H9 (cell line): ENCODE data around the gene ARHGAP27. TPM values are rescaled to one million over a fixed set of nuclear protein-coding genes. Genes with fewer than 3 reads are reported as not detected.
A peak's percentile ranks its signal among the peaks of the same experiment; 100 is the strongest.

Source experiments
- DNase-seq: peaks from one replicate; pipeline ENCODE4 v3.0.0-alpha.2; 2017
- H2AFZ ChIP-seq: one replicate; pipeline ENCODE4 v1.6.1; 2013; ENCODE audit warnings: mild to moderate bottlenecking, low read length, control low read depth, moderate library complexity
- H2AK5ac ChIP-seq: 2 replicates; pipeline ENCODE4 v1.6.1; 2013; ENCODE audit warnings: low read length, control low read depth, mixed read lengths; ENCODE audit not compliant: insufficient read length
- H2BK120ac ChIP-seq: one replicate; pipeline ENCODE4 v1.6.1; 2013; ENCODE audit warnings: low read depth, mild to moderate bottlenecking, low read length, control low read depth, inconsistent platforms; ENCODE audit not compliant: poor library complexity, severe bottlenecking
- H2BK12ac ChIP-seq: 2 replicates; pipeline ENCODE4 v1.6.1; 2013; ENCODE audit warnings: low read length, control low read depth, mixed read lengths, low read depth; ENCODE audit not compliant: insufficient read length
- H2BK15ac ChIP-seq: 2 replicates; pipeline ENCODE4 v1.6.1; 2013; ENCODE audit warnings: low read depth, low read length, control low read depth
- H2BK20ac ChIP-seq: one replicate; pipeline ENCODE4 v1.6.1; 2013; ENCODE audit warnings: low read depth, mild to moderate bottlenecking, low read length, control low read depth, inconsistent platforms; ENCODE audit not compliant: poor library complexity, severe bottlenecking
- H2BK5ac ChIP-seq: 2 replicates; pipeline ENCODE4 v1.6.1; 2013; ENCODE audit warnings: low read length, control low read depth, mixed read lengths; ENCODE audit not compliant: insufficient read length
- H3K14ac ChIP-seq: 2 replicates; pipeline ENCODE4 v1.6.1; 2013; ENCODE audit warnings: low read length, control low read depth; ENCODE audit not compliant: insufficient read depth
- H3K18ac ChIP-seq: 2 replicates; pipeline ENCODE4 v1.6.1; 2013; ENCODE audit warnings: low read depth, mild to moderate bottlenecking, mixed read lengths, low read length, control low read depth; ENCODE audit not compliant: insufficient read length
- H3K23ac ChIP-seq: 2 replicates; pipeline ENCODE4 v1.6.1; 2013; ENCODE audit warnings: low read length, control low read depth, mixed read lengths, low read depth; ENCODE audit not compliant: insufficient read length
- H3K23me2 ChIP-seq: 2 replicates; pipeline ENCODE4 v1.6.1; 2013; ENCODE audit warnings: low read depth, mild to moderate bottlenecking, mixed read lengths, low read length, control low read depth; ENCODE audit not compliant: insufficient read length, poor library complexity, severe bottlenecking
- H3K27ac ChIP-seq: 2 replicates; pipeline ENCODE4 v1.5.1; 2013; ENCODE audit warnings: low read length, control low read depth, mixed read lengths, low read depth; ENCODE audit not compliant: insufficient read length
- H3K27me3 ChIP-seq: 2 replicates; pipeline ENCODE4 v1.6.1; 2013; ENCODE audit warnings: low read length, control low read depth, inconsistent platforms; ENCODE audit not compliant: insufficient read depth
- H3K4ac ChIP-seq: 2 replicates; pipeline ENCODE4 v1.6.1; 2013; ENCODE audit warnings: low read depth, mild to moderate bottlenecking, control low read depth, inconsistent platforms, low read length, moderate library complexity
- H3K4me1 ChIP-seq: 2 replicates; pipeline ENCODE4 v1.6.1; 2013; ENCODE audit warnings: low read length, control low read depth, inconsistent platforms; ENCODE audit not compliant: insufficient read depth
- H3K4me2 ChIP-seq: 2 replicates; pipeline ENCODE4 v1.6.1; 2013; ENCODE audit warnings: low read length, control low read depth, mixed read lengths; ENCODE audit not compliant: insufficient read length, insufficient read depth
- H3K56ac ChIP-seq: 2 replicates; pipeline ENCODE4 v1.6.1; 2013; ENCODE audit warnings: low read depth, mild to moderate bottlenecking, mixed read lengths, low read length, control low read depth; ENCODE audit not compliant: insufficient read length
- H3K79me1 ChIP-seq: 2 replicates; pipeline ENCODE4 v1.6.1; 2013; ENCODE audit warnings: low read depth, mild to moderate bottlenecking, moderate library complexity, low read length, control low read depth, inconsistent platforms; ENCODE audit not compliant: insufficient read depth, poor library complexity, severe bottlenecking
- H3K79me2 ChIP-seq: 2 replicates; pipeline ENCODE4 v1.6.1; 2013; ENCODE audit warnings: low read length, control low read depth, inconsistent platforms; ENCODE audit not compliant: insufficient read depth
- H3K9ac ChIP-seq: 2 replicates; pipeline ENCODE4 v1.6.1; 2013; ENCODE audit warnings: low read length, control low read depth, mixed read lengths; ENCODE audit not compliant: insufficient read length; ENCODE audit errors: extremely low read depth
- H3K9me3 ChIP-seq: one replicate; pipeline ENCODE4 v1.6.1; 2013; ENCODE audit warnings: low read depth, low read length, inconsistent platforms; ENCODE audit not compliant: control insufficient read depth
- H3T11ph ChIP-seq: one replicate; pipeline ENCODE4 v1.6.1; 2013; ENCODE audit warnings: mild to moderate bottlenecking, low read length, control low read depth, inconsistent platforms
- H4K20me1 ChIP-seq: one replicate; pipeline ENCODE4 v1.6.1; 2013; ENCODE audit not compliant: control insufficient read depth, insufficient read length, insufficient read depth
- H4K5ac ChIP-seq: 2 replicates; pipeline ENCODE4 v1.6.1; 2013; ENCODE audit warnings: low read depth, mild to moderate bottlenecking, mixed read lengths, low read length, control low read depth; ENCODE audit not compliant: insufficient read length
- H4K8ac ChIP-seq: replicated peaks from 2 replicates; pipeline ENCODE4 v1.6.1; 2013; ENCODE audit warnings: low read length, control low read depth, mixed read lengths, low read depth; ENCODE audit not compliant: insufficient read length
- H4K91ac ChIP-seq: 2 replicates; pipeline ENCODE4 v1.6.1; 2013; ENCODE audit warnings: low read depth, mild to moderate bottlenecking, moderate library complexity, mixed read lengths, low read length, control low read depth; ENCODE audit not compliant: insufficient read length
- H3K27ac Mint-ChIP-seq, 3 experiments: 2 replicates in 2 of 3; 3 replicates in 1 of 3; pipeline ENCODE4 v1.8.0; 2020 to 2021; ENCODE audit warnings: mixed read lengths in 3 of 3, mild to moderate bottlenecking in 1 of 3, moderate library complexity in 1 of 3
- H3K27me3 Mint-ChIP-seq: 2 replicates; pipeline ENCODE4 v1.8.0; 2021; ENCODE audit warnings: low read depth, mild to moderate bottlenecking, moderate library complexity, mixed read lengths
- H3K36me3 Mint-ChIP-seq, 3 experiments: 2 replicates in 2 of 3; 3 replicates in 1 of 3; pipeline ENCODE4 v1.8.0; 2020 to 2021; ENCODE audit warnings: low read depth in 3 of 3, mixed read lengths in 3 of 3; ENCODE audit not compliant: insufficient read depth in 1 of 3
- H3K4me1 Mint-ChIP-seq, 2 experiments: 2 replicates each; pipeline ENCODE4 v1.8.0; 2020; ENCODE audit warnings: mixed read lengths in 2 of 2
- H3K4me3 Mint-ChIP-seq, 2 experiments: 2 replicates in 1 of 2; 3 replicates in 1 of 2; pipeline ENCODE4 v1.8.0; 2020 to 2021; ENCODE audit warnings: mild to moderate bottlenecking in 2 of 2, mixed read lengths in 2 of 2, moderate library complexity in 1 of 2
- H3K9me3 Mint-ChIP-seq, 2 experiments: 2 replicates in 1 of 2; 3 replicates in 1 of 2; pipeline ENCODE4 v1.8.0; 2020; ENCODE audit warnings: mild to moderate bottlenecking in 2 of 2, mixed read lengths in 2 of 2, moderate library complexity in 1 of 2
- WGBS: extraction: QIAGEN DNeasy Blood & Tissue Kit; methylation state at CpG from one replicate; pipeline ENCODE4 v1.1.7; 2013; ENCODE audit warnings: missing lambda C conversion rate, low lambda C conversion rate, mixed read lengths; ENCODE audit not compliant: insufficient read length; ENCODE audit errors: extremely low coverage; 5-methylcytosine and 5-hydroxymethylcytosine counted together
- total RNA-seq: library from RNA; stranded (reverse); gene quantifications from 2 replicates; pipeline ENCODE4 v1.2.1, GENCODE V29; 2021
- TF ChIP-seq, protein P1 (sequence below): fragments of 200-600 bp; sonication (generic); conservative IDR thresholded peaks from 3 replicates; pipeline ENCODE4 v1.8.0; 2021; ENCODE audit warnings: antibody characterized with exemption, mild to moderate bottlenecking

ARHGAP27 gene
- total RNA-seq, 1 experiment from 2014 or later = 9.9 TPM

GRCh38 chr17:45367216-45367615, 65.5 kb downstream of the ARHGAP27 start:
- Histone ChIP-seq H2BK20ac (no peak overlapping the region), H3K4ac (no peak overlapping the region), H3K79me2 (no peaks in the 10 kb centered on the region; the same call in 1 of the 2 replicates), H3K4me2 (no peak overlapping the region), H3K27me3 (no peaks in the 10 kb centered on the region), H3K79me1 (no peaks in the 10 kb centered on the region), H3K27ac (no peak overlapping the region), H3K56ac (no peak overlapping the region), H3T11ph (no peak overlapping the region), H2AK5ac (no peak overlapping the region), H3K9ac (no peak overlapping the region), H2AFZ (no peak overlapping the region), H4K5ac (no peak overlapping the region), H2BK15ac (no peak overlapping the region), H4K20me1 (no peaks in the 10 kb centered on the region), H3K23ac (no peak overlapping the region), H3K14ac (no peak overlapping the region), H2BK120ac (no peak overlapping the region), H4K8ac (no peak overlapping the region), H3K4me1 (peaks cover 6% of the 10 kb centered on the region; the same call in 1 of the 2 replicates), H2BK12ac (peak overlapping the region; percentile 65), H3K18ac (no peak overlapping the region), H4K91ac (no peak overlapping the region), H3K23me2 (peaks cover 3% of the 10 kb centered on the region), H2BK5ac (no peak overlapping the region), H3K9me3 (no peaks in the 10 kb centered on the region)
- no peaks in the 10 kb centered on the region; a peak in 1 of 7 replicates for H3K36me3 Mint-ChIP-seq
- no CpG with 5 or more reads among the region's 7 CpGs for WGBS
- H3K27ac Mint-ChIP-seq = no peak overlapping the region
- no peaks in the 10 kb centered on the region; a peak in 1 of 5 replicates for H3K9me3 Mint-ChIP-seq
- peaks cover 48 to 55% of the 10 kb centered on the region in 2 experiments for H3K4me1 Mint-ChIP-seq
- TF ChIP-seq, protein P1, sequence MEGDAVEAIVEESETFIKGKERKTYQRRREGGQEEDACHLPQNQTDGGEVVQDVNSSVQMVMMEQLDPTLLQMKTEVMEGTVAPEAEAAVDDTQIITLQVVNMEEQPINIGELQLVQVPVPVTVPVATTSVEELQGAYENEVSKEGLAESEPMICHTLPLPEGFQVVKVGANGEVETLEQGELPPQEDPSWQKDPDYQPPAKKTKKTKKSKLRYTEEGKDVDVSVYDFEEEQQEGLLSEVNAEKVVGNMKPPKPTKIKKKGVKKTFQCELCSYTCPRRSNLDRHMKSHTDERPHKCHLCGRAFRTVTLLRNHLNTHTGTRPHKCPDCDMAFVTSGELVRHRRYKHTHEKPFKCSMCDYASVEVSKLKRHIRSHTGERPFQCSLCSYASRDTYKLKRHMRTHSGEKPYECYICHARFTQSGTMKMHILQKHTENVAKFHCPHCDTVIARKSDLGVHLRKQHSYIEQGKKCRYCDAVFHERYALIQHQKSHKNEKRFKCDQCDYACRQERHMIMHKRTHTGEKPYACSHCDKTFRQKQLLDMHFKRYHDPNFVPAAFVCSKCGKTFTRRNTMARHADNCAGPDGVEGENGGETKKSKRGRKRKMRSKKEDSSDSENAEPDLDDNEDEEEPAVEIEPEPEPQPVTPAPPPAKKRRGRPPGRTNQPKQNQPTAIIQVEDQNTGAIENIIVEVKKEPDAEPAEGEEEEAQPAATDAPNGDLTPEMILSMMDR = no peak
- no peaks in the 10 kb centered on the region for H3K27me3 Mint-ChIP-seq
- peak; percentile 28 for DNase-seq
- H3K4me3 Mint-ChIP-seq = no peak overlapping the region
